LNCaP clone FGC (cell line): ENCODE measurements around the gene TRIM8.

ENCODE experiments used
- DNase-seq: peaks from one replicate; pipeline ENCODE4 v3.0.0-alpha.2; 2011; ENCODE audit warnings: low read depth
- H3K4me3 ChIP-seq: 2 replicates; pipeline ENCODE4 v1.5.1; 2011; ENCODE audit warnings: mild to moderate bottlenecking, low read depth, low read length, control low read depth
- CTCF ChIP-seq: IDR thresholded peaks from 2 replicates; pipeline ENCODE4 v1.5.1; 2012; ENCODE audit warnings: mild to moderate bottlenecking; ENCODE audit not compliant: control insufficient read depth, insufficient read depth; ENCODE audit errors: extremely low read depth

TRIM8 gene

GRCh38 chr10:102696736-102697135 is 52.5 kb downstream of the TRIM8 start:
- no peak overlapping the region for H3K4me3 ChIP-seq
- DNase-seq = no peak
- no peak for TF ChIP-seq CTCF

- no peak for TF ChIP-seq CTCF
- DNase-seq = no peak
- no peak overlapping the region for H3K4me3 ChIP-seq
Measured at GRCh38 chr10:102698894-102699293, 54.6 kb downstream of the TRIM8 start.

GRCh38 chr10:102701272-102701671 is 57.0 kb downstream of the TRIM8 start:
- TF ChIP-seq CTCF = no peak
- H3K4me3 ChIP-seq = no peak overlapping the region
- DNase-seq = no peak

GRCh38 chr10:102701796-102702195 is 57.5 kb downstream of the TRIM8 start:
- TF ChIP-seq CTCF = no peak
- DNase-seq = no peak

GRCh38 chr10:102702742-102703141 is 58.5 kb downstream of the TRIM8 start:
- DNase-seq = no peak
- H3K4me3 ChIP-seq = no peak overlapping the region
- no peak for TF ChIP-seq CTCF

More at GRCh38 chr10:102701796-102702195, 57.5 kb downstream of the TRIM8 start:
- no peak overlapping the region for H3K4me3 ChIP-seq

- no peak overlapping the region for H3K4me3 ChIP-seq
- no peak for TF ChIP-seq CTCF
- no peak for DNase-seq
Measured at GRCh38 chr10:102704915-102705314, 60.6 kb downstream of the TRIM8 start.

GRCh38 chr10:102705531-102705930 is 61.3 kb downstream of the TRIM8 start:
- no peak for TF ChIP-seq CTCF
- no peak overlapping the region for H3K4me3 ChIP-seq
- no peak for DNase-seq
